DOHH2 (cell line): ENCODE measurements around the gene BASP1.
A peak's percentile ranks its signal among the peaks of the same experiment; 100 is the strongest.

Experiments
- H3F3A ChIP-seq: fragments of 200-600 bp; sonication (generic), shearing (Covaris generic); 2 replicates; pipeline ENCODE4 v1.6.0; 2016; ENCODE audit warnings: antibody characterized with exemption, mild to moderate bottlenecking; ENCODE audit not compliant: control insufficient read depth, insufficient read depth
- H3K27ac ChIP-seq: fragments of 200-600 bp; sonication (generic); 2 replicates; pipeline ENCODE4 v1.5.1; 2014; ENCODE audit warnings: low read depth, mild to moderate bottlenecking, low read length, moderate library complexity
- H3K27me3 ChIP-seq: fragments of 200-600 bp; sonication (generic); 2 replicates; pipeline ENCODE4 v1.6.1; 2014; ENCODE audit warnings: mild to moderate bottlenecking, low read length, mixed read lengths; ENCODE audit not compliant: control insufficient read depth
- H3K36me3 ChIP-seq: fragments of 200-600 bp; sonication (generic); 2 replicates; pipeline ENCODE4 v1.6.1; 2014; ENCODE audit warnings: mild to moderate bottlenecking, low read length, moderate library complexity, mixed read lengths; ENCODE audit not compliant: control insufficient read depth
- H3K4me1 ChIP-seq: fragments of 200-600 bp; sonication (generic); 2 replicates; pipeline ENCODE4 v1.6.1; 2014; ENCODE audit warnings: mild to moderate bottlenecking, low read length, mixed read lengths; ENCODE audit not compliant: control insufficient read depth
- H3K4me2 ChIP-seq: fragments of 200-600 bp; sonication (generic); 2 replicates; pipeline ENCODE4 v1.6.0; 2014; ENCODE audit warnings: mild to moderate bottlenecking, low read length, moderate library complexity
- H3K4me3 ChIP-seq: fragments of 200-600 bp; sonication (generic); 2 replicates; pipeline ENCODE4 v1.5.1; 2014; ENCODE audit warnings: mild to moderate bottlenecking, low read length, mixed read lengths
- H3K79me2 ChIP-seq: fragments of 200-600 bp; sonication (generic); 2 replicates; pipeline ENCODE4 v1.6.1; 2014; ENCODE audit warnings: mild to moderate bottlenecking, low read length, mixed read lengths; ENCODE audit not compliant: control insufficient read depth
- H3K9me2 ChIP-seq: fragments of 200-600 bp; sonication (generic); replicated peaks from 2 replicates; pipeline ENCODE4 v1.6.1; 2014; ENCODE audit warnings: mild to moderate bottlenecking, low read length, mixed read lengths; ENCODE audit not compliant: control insufficient read depth
- H3K9me3 ChIP-seq: fragments of 200-600 bp; sonication (generic); 2 replicates; pipeline ENCODE4 v1.6.1; 2014; ENCODE audit warnings: antibody characterized with exemption, low read length, mixed read lengths; ENCODE audit not compliant: control insufficient read depth, insufficient read depth
- H4K20me1 ChIP-seq: fragments of 200-600 bp; sonication (generic); 2 replicates; pipeline ENCODE4 v1.6.0; 2014; ENCODE audit warnings: low read depth, mild to moderate bottlenecking, antibody characterized with exemption, low read length, moderate library complexity; ENCODE audit not compliant: control insufficient read depth, insufficient read depth
- CTCF ChIP-seq: fragments of 200-600 bp; sonication (generic); IDR thresholded peaks from one replicate; pipeline ENCODE4 v1.5.1; 2014; ENCODE audit warnings: antibody characterized with exemption, mild to moderate bottlenecking, low read depth, low read length; ENCODE audit not compliant: poor library complexity, severe bottlenecking
- EZH2phosphoT487 ChIP-seq: fragments of 200-600 bp; sonication (generic); IDR thresholded peaks from 2 replicates; pipeline ENCODE4 v1.6.1; 2017; ENCODE audit warnings: borderline replicate concordance, mild to moderate bottlenecking, antibody characterized with exemption, low read length, moderate library complexity, mixed read lengths

The BASP1 gene

GRCh38 chr5:17219469-17219868, 2.0 kb downstream of the BASP1 start:
- H4K20me1 ChIP-seq, result no peaks in the 10 kb centered on the region
- H3F3A ChIP-seq, result peaks cover 7% of the 10 kb centered on the region; the same call in 1 of the 2 replicates
- H3K79me2 ChIP-seq, result peaks cover 67% of the 10 kb centered on the region
- H3K27ac ChIP-seq, result peak overlapping the region; percentile 30; the same call in 1 of the 2 replicates
- H3K4me2 ChIP-seq, result peak overlapping the region; percentile 85
- H3K36me3 ChIP-seq, result peaks cover 17% of the 10 kb centered on the region
- H3K27me3 ChIP-seq, result peaks cover 17% of the 10 kb centered on the region
- no peaks in the 10 kb centered on the region for H3K9me3 ChIP-seq
- no peak for TF ChIP-seq CTCF
- TF ChIP-seq EZH2phosphoT487, result no peak
- peaks cover 71% of the 10 kb centered on the region for H3K4me1 ChIP-seq
- peak overlapping the region; percentile 86 for H3K4me3 ChIP-seq
- no peaks in the 10 kb centered on the region for H3K9me2 ChIP-seq

DNA sequence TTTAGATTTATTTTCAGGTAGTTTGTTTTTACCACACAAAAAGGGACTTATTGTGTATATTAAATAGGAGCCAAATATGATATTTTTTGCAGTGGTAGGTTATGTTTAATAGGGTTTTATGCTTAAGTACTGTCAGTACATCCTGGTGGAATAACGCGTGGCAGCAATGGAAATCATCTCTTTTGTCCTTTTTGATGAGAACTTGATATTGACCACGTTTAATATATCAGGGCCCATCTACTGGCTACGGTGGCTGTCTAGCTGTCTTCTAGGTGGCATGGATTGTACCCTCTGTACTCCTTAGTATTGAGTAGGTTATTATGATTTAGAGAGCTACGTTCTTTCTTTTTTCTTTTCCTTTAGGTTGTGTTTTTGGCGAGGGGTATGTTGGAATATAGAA, 2.6 kb downstream of the BASP1 start:
- Histone ChIP-seq H3K27me3 (peaks cover 17% of the 10 kb centered on the region), H3F3A (peaks cover 7% of the 10 kb centered on the region; the same call in 1 of the 2 replicates), H3K79me2 (peaks cover 72% of the 10 kb centered on the region), H4K20me1 (no peaks in the 10 kb centered on the region), H3K9me3 (no peaks in the 10 kb centered on the region), H3K36me3 (peaks cover 17% of the 10 kb centered on the region), H3K27ac (no peak overlapping the region), H3K4me1 (peaks cover 76% of the 10 kb centered on the region), H3K4me3 (peak overlapping the region; percentile 86), H3K4me2 (peak overlapping the region; percentile 85), H3K9me2 (no peaks in the 10 kb centered on the region)
- no peak for TF ChIP-seq EZH2phosphoT487
- TF ChIP-seq CTCF, result no peak

DNA sequence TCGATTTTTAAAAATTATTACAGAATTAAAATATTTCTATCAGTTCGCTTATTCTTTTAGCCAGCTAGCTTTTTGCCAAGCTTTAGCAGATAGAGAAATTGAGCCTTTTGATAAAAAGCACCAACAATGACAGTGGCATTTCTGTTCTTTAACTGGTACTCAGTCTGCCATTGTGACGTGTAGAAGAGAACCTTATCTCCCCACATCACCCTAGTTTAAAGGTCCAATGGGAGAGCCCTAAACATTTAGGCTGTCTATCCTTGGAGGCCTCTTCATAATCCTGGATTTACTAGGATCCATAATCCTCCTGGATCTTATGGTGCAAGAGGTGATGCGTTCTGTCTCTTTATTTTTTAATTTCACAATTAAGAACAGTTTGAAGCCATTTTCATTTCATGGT, 3.0 kb downstream of the BASP1 start:
- Histone ChIP-seq H3F3A (peaks cover 7% of the 10 kb centered on the region; the same call in 1 of the 2 replicates), H3K36me3 (peaks cover 17% of the 10 kb centered on the region), H3K9me3 (no peaks in the 10 kb centered on the region)

More for the DNA sequence above, 3.0 kb downstream of the BASP1 start:
- Histone ChIP-seq H4K20me1 (no peaks in the 10 kb centered on the region), H3K9me2 (no peaks in the 10 kb centered on the region), H3K4me1 (peaks cover 81% of the 10 kb centered on the region), H3K4me3 (peak overlapping the region; percentile 21; the same call in 1 of the 2 replicates), H3K27me3 (peaks cover 13% of the 10 kb centered on the region), H3K4me2 (peak overlapping the region; percentile 85), H3K79me2 (peaks cover 77% of the 10 kb centered on the region), H3K27ac (no peak overlapping the region)
- TF ChIP-seq EZH2phosphoT487 (no peak), CTCF (no peak)
